GM18507 (cell line): ENCODE results near the gene MTFR2.
A peak's percentile ranks its signal among the peaks of the same experiment; 100 is the strongest.

Source experiments
- DNase-seq: peaks from one replicate; pipeline ENCODE4 v3.0.0; 2011; ENCODE audit warnings: low read depth; ENCODE audit not compliant: insufficient read length; ENCODE audit errors: extremely low spot score
- FAIRE-seq: peaks from 2 replicates; lab custom pipeline; 2011; peaks lifted over from hg19 to GRCh38; lab: Jason Lieb, UNC

Gene MTFR2

GRCh38 chr6:136249811-136250685 lies at the start of gene MTFR2:
MTFR2 (minus strand) TSS chr6:136250311; CDS start chr6:136249099, 1,212 bp downstream.
- FAIRE-seq (peak; percentile 99), DNase-seq (peak; percentile 92)

- no peak for FAIRE-seq
Observed at GRCh38 chr6:136294621-136295020, 44.5 kb upstream of the MTFR2 start.

GRCh38 chr6:136290410-136291010 lies 40.4 kb upstream of the MTFR2 start:
- no peak for DNase-seq
- peak; percentile 65 for FAIRE-seq

More at GRCh38 chr6:136294621-136295020, 44.5 kb upstream of the MTFR2 start:
- DNase-seq = no peak

GRCh38 chr6:136289579-136290409 lies 39.7 kb upstream of the MTFR2 start, which contains the start of gene BCLAF1:
BCLAF1 (minus strand) TSS chr6:136289846; CDS start chr6:136279866, 9,980 bp downstream.
- peak; percentile 98 for FAIRE-seq
- peak; percentile 88 for DNase-seq

GRCh38 chr6:136289327-136289578 lies 39.1 kb upstream of the MTFR2 start:
- FAIRE-seq = no peak

GRCh38 chr6:136288566-136289326 lies 38.6 kb upstream of the MTFR2 start:
- DNase-seq = no peak
- no peak for FAIRE-seq

More at GRCh38 chr6:136289327-136289578, 39.1 kb upstream of the MTFR2 start:
- DNase-seq = peak; percentile 65

GRCh38 chr6:136284909-136285308 lies 34.8 kb upstream of the MTFR2 start:
- FAIRE-seq (peak; percentile 64), DNase-seq (no peak)

GRCh38 chr6:136282906-136283305 lies 32.8 kb upstream of the MTFR2 start:
- no peak for DNase-seq
- FAIRE-seq = peak; percentile 26

GRCh38 chr6:136280032-136280609 lies 30.0 kb upstream of the MTFR2 start:
- DNase-seq (no peak), FAIRE-seq (no peak)

- FAIRE-seq (no peak), DNase-seq (no peak)
Observed at GRCh38 chr6:136274062-136274461, 24.0 kb upstream of the MTFR2 start.

GRCh38 chr6:136265101-136265500 lies 15.0 kb upstream of the MTFR2 start:
- DNase-seq = no peak
- no peak for FAIRE-seq

- no peak for DNase-seq
Observed at GRCh38 chr6:136262940-136263339, 12.8 kb upstream of the MTFR2 start.

GRCh38 chr6:136254851-136255466 lies 4.8 kb upstream of the MTFR2 start:
- no peak for DNase-seq
- no peak for FAIRE-seq

More at GRCh38 chr6:136262940-136263339, 12.8 kb upstream of the MTFR2 start:
- no peak for FAIRE-seq

- DNase-seq (no peak), FAIRE-seq (no peak)
Observed at GRCh38 chr6:136253734-136254133, 3.6 kb upstream of the MTFR2 start.

- DNase-seq = no peak
- FAIRE-seq = no peak
Observed at GRCh38 chr6:136252441-136252840, 2.3 kb upstream of the MTFR2 start.

- FAIRE-seq (no peak), DNase-seq (no peak)
Observed at GRCh38 chr6:136251394-136251793, 1.3 kb upstream of the MTFR2 start.

- no peak for DNase-seq
- FAIRE-seq = no peak
Observed at GRCh38 chr6:136250686-136251008, 536 bp upstream of the MTFR2 start.

GRCh38 chr6:136249336-136249735 lies 775 bp downstream of the MTFR2 start:
- FAIRE-seq = no peak

More at GRCh38 chr6:136249336-136249735, 775 bp downstream of the MTFR2 start:
- DNase-seq = no peak
